ENCODE results near the gene SYNPO2.

GRCh38 chr4:118939169-118939783, 50.6 kb downstream of the SYNPO2 start:
- no peak for TF ChIP-seq CTCF (IDR thresholded peaks at IDR 0.05; ENCODE audit: low read depth, low read length)
- TF ChIP-seq MYC (IDR thresholded peaks at IDR 0.05; ENCODE audit: low read depth, low read length): no peak
- TF ChIP-seq POLR2A (IDR thresholded peaks at IDR 0.05; ENCODE audit: extremely low read depth, insufficient read length): no peak
- TF ChIP-seq, protein P1, sequence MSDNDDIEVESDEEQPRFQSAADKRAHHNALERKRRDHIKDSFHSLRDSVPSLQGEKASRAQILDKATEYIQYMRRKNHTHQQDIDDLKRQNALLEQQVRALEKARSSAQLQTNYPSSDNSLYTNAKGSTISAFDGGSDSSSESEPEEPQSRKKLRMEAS (IDR thresholded peaks at IDR 0.05; ENCODE audit: low read depth, low read length): no peak

Measured in NB4 (cell line).